Thyroid gland (tissue), 4 donors: ENCODE data around the gene FBRSL1. TPM values are rescaled to one million over a fixed set of nuclear protein-coding genes. Genes with fewer than 3 reads are reported as not detected.

Source experiments
- DNase-seq, 2 donors: peaks; one replicate each; pipeline ENCODE4 v3.0.0-alpha.2; 2019
- H3K27ac ChIP-seq, 3 donors: fragments of 200-600 bp; sonication (generic); 1 replicate in 2 of 3; 2 replicates in 1 of 3; pipeline ENCODE4 v1.5.1; 2016 to 2019; ENCODE audit warnings: mild to moderate bottlenecking in 1 of 3, moderate library complexity in 1 of 3
- H3K27me3 ChIP-seq: fragments of 200-600 bp; sonication (generic); one replicate; pipeline ENCODE4 v1.5.1; 2019
- H3K36me3 ChIP-seq, 2 donors: fragments of 200-600 bp; sonication (generic); one replicate each; pipeline ENCODE4 v1.5.1; 2016 to 2019
- H3K4me1 ChIP-seq, 2 donors: fragments of 200-600 bp; sonication (generic); one replicate each; pipeline ENCODE4 v1.5.1; 2017 to 2019
- H3K4me3 ChIP-seq, 3 donors: fragments of 200-600 bp; sonication (generic); replicated peaks in 1 of 3; 1 replicate in 2 of 3; 2 replicates in 1 of 3; pipeline ENCODE4 v1.5.1; 2016; ENCODE audit warnings: mild to moderate bottlenecking in 1 of 3
- H3K9me3 ChIP-seq: fragments of 200-600 bp; sonication (generic); one replicate; pipeline ENCODE4 v1.5.1; 2017
- POLR2A ChIP-seq, 2 donors: fragments of 450-650 bp; IDR thresholded peaks; one replicate each; pipeline ENCODE4 v1.6.1; 2017; ENCODE audit warnings: antibody characterized with exemption in 2 of 2, mild to moderate bottlenecking in 2 of 2, moderate library complexity in 1 of 2
- WGBS, 2 donors: methylation state at CpG; one replicate each; pipeline ENCODE4 v1.1.5; 2017; 5-methylcytosine and 5-hydroxymethylcytosine counted together
- intact Hi-C: fragments of 100-400 bp; cut with DNase I; formaldehyde crosslinking; loops from one replicate; pipeline ENCODE4 v1.15.1; 2023
- total RNA-seq, 4 donors: library from RNA; depleted of rRNA; stranded (reverse); fragments of >200 nt; gene quantifications; one replicate each; pipeline ENCODE4 v1.2.3, GENCODE V29; 2016
- TF ChIP-seq, protein P1 (sequence below), 6 experiments: fragments of 200-600 bp in 3 of 6; fragments of 450-650 bp in 3 of 6; sonication (generic) in 3 of 6; IDR thresholded peaks; one replicate each; pipeline ENCODE4 v1.5.1; 2016 to 2019; ENCODE audit warnings: antibody characterized with exemption in 6 of 6, mild to moderate bottlenecking in 2 of 6, inconsistent platforms in 1 of 6, moderate library complexity in 1 of 6

Gene FBRSL1
- total RNA-seq, 4 donors from 2014 or later = 9.2 to 19.7 (median 12.0) TPM

DNA sequence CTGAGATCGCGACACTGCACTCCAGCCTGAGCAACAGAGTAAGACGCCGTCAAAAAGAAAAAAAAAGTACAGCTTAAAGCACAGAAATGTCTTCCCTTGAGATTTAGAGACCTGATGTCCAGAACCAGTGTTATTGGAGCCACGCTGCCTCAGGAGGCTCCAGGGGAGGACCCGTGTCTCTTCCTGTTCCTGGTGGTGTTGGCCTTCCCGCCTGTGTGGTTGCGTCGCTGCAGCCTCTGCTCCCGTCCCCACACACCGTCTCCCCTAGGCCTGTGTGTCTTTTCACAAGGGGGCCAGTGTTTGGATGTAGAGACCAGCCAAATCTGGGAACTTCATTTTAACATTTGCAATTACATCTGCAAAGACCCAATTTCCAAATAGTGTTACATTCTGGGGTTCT lies 8.6 kb upstream of the FBRSL1 start:
- H3K27me3 ChIP-seq = no peaks in the 10 kb centered on the region
- 70 to 88% methylated on average over 11 of the region's 11 CpGs for WGBS, 2 donors
- H3K36me3 ChIP-seq = no peaks in the 10 kb centered on the region
- H3K27ac ChIP-seq = no peak overlapping the region
- no peaks in the 10 kb centered on the region for H3K4me1 ChIP-seq
- DNase-seq = no peak
- no peak overlapping the region for H3K4me3 ChIP-seq
- no peaks in the 10 kb centered on the region for H3K9me3 ChIP-seq
- intact Hi-C loops = no loop called here
- TF ChIP-seq, protein P1, sequence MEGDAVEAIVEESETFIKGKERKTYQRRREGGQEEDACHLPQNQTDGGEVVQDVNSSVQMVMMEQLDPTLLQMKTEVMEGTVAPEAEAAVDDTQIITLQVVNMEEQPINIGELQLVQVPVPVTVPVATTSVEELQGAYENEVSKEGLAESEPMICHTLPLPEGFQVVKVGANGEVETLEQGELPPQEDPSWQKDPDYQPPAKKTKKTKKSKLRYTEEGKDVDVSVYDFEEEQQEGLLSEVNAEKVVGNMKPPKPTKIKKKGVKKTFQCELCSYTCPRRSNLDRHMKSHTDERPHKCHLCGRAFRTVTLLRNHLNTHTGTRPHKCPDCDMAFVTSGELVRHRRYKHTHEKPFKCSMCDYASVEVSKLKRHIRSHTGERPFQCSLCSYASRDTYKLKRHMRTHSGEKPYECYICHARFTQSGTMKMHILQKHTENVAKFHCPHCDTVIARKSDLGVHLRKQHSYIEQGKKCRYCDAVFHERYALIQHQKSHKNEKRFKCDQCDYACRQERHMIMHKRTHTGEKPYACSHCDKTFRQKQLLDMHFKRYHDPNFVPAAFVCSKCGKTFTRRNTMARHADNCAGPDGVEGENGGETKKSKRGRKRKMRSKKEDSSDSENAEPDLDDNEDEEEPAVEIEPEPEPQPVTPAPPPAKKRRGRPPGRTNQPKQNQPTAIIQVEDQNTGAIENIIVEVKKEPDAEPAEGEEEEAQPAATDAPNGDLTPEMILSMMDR (IDR thresholded peaks at IDR 0.05) = no peak
- no peak for TF ChIP-seq POLR2A (IDR thresholded peaks at IDR 0.05)

DNA sequence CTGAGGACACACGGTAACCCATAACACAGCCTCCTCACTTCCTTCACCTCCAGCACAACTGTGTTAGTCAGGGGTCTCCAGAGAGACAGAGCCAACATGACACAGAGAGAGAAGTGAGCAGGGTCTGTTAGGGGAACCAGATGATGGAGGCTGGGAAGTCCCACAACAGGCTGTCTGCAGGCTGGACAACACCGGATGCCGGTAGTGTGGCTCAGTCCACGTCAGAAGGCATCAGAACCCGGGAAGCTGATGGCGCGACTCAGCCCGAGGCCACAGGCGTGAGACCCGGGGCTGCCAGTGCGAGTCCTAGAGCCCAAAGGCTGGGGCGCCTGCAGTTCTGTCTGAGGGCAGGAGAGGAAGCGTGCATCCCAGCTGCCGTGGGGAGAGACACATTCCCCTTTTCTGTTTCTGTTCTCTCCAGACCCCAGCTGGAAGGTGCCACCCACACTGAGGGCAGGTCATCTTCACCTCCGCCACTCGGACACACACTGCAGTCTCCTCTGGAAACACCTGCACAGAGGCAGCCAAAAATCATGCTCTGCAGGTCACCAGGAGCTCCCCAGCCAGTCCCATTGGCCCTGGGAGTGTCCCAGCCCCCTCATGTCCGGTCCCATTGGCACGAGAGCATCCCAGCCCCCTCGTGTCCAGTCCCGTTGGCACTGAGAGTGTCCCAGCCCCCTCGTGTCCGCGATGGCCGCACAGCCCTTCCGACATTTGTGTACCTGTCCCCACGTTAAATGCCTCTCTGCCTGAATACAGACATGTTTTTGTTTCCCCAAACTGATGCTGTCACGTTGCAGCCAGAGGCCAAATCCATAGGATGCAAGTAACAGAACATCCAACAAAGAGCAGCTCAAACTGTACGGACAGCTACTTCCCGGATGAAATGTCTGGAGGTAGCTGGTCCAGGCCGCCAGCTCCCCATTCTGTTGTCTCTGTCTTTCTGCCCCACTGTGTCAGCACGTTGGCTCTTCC lies 7.9 kb upstream of the FBRSL1 start:
- no peak overlapping the region for H3K27ac ChIP-seq
- no peaks in the 10 kb centered on the region for H3K27me3 ChIP-seq
- no peaks in the 10 kb centered on the region for H3K4me1 ChIP-seq
- H3K4me3 ChIP-seq = no peak overlapping the region
- DNase-seq = no peak
- no peaks in the 10 kb centered on the region for H3K9me3 ChIP-seq
- 81 to 84% methylated on average over 21 to 31 of the region's 31 CpGs for WGBS, 2 donors
- intact Hi-C loops = no loop called here
- TF ChIP-seq POLR2A (IDR thresholded peaks at IDR 0.05) = no peak
- TF ChIP-seq, protein P1 (IDR thresholded peaks at IDR 0.05) = no peak
- H3K36me3 ChIP-seq = no peaks in the 10 kb centered on the region

DNA sequence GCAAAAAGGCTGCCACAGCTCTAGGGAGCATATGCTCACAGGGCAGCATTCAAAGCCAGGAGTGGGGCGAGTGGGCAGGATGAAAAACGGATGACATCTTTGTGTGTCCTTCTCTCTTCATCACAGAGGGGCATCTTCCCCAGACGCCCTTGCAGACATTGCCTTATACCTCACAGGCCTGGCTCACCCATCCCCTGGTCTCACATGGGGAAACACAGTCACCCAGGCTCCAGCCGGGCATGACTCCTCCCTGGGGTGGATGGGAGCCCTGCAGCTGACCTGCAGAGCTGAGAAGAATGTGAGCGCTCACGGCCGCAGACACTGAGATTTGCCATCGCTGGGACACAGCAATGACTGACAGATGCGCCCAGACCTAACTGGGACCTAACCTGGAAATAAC lies 7.2 kb upstream of the FBRSL1 start:
- Histone ChIP-seq H3K27ac (no peak overlapping the region), H3K27me3 (no peaks in the 10 kb centered on the region), H3K9me3 (no peaks in the 10 kb centered on the region), H3K4me1 (no peaks in the 10 kb centered on the region), H3K36me3 (no peaks in the 10 kb centered on the region), H3K4me3 (no peak overlapping the region)
- no peak for DNase-seq
- TF ChIP-seq, protein P1 (IDR thresholded peaks at IDR 0.05) = no peak
- TF ChIP-seq POLR2A (IDR thresholded peaks at IDR 0.05) = no peak
- WGBS, 2 donors = 82 to 97% methylated on average over 7 to 9 of the region's 9 CpGs
- intact Hi-C loops = no loop called here

DNA sequence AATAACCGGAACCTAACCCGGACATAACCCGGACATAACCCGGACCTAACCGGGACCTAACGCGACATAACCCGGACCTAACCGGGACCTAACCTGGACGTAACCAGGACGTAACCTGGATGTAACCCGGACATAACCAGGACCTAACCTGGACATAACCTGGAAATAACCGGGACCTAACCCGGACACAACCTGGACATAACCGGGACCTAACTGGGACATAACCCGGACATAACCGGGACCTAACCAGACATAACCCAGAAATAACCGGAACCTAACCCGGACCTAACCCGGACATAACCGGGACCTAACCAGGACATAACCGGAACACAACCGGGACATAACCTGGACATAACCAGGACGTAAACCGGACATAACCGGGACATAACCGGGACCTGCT lies 6.7 kb upstream of the FBRSL1 start:
- intact Hi-C loops = no loop called here

More for the DNA sequence above, 6.7 kb upstream of the FBRSL1 start:
- Histone ChIP-seq H3K36me3 (no peaks in the 10 kb centered on the region), H3K4me1 (no peaks in the 10 kb centered on the region), H3K4me3 (no peak overlapping the region), H3K27me3 (no peaks in the 10 kb centered on the region), H3K9me3 (no peaks in the 10 kb centered on the region), H3K27ac (no peak overlapping the region)
- no peak for DNase-seq
- TF ChIP-seq POLR2A (IDR thresholded peaks at IDR 0.05) = no peak
- TF ChIP-seq, protein P1 (IDR thresholded peaks at IDR 0.05) = no peak
- WGBS, 2 donors = 93 to 94% methylated on average over 27 of the region's 27 CpGs
